ENCODE data around the gene FBN3. TPM values are rescaled to one million over a fixed set of nuclear protein-coding genes. Genes with fewer than 3 reads are reported as not detected.

The FBN3 gene
- 46.1 TPM for polyA plus RNA-seq (2013, experiment 1 of 4)
- 65.2 TPM for polyA plus RNA-seq (2013, experiment 2 of 4)
- polyA plus RNA-seq (2013, experiment 3 of 4): 37.6 TPM
- 45.3 TPM for polyA plus RNA-seq (2013, experiment 4 of 4)

GRCh38 chr19:8149261-8150094, at the start of gene FBN3:
Gene FBN3, minus strand, starts transcription at chr19:8149592. Its CDS starts 2,112 bp downstream, at chr19:8147480.
- peaks cover 11% of the 10 kb centered on the region for H3K4me1 ChIP-seq (ENCODE audit: control insufficient read depth, insufficient read depth, low read length)
- WGBS, 2 experiments: 1% methylated on average over 70 to 72 of the region's 72 CpGs
- H3K4me3 ChIP-seq (ENCODE audit: insufficient read depth, low read depth, low read length): peak within 1 kb of the TSS; percentile 72
- no peaks in the 10 kb centered on the region for H3K36me3 ChIP-seq (ENCODE audit: control insufficient read depth, insufficient read depth, low read length)
- no peaks in the 10 kb centered on the region for H3K27me3 ChIP-seq (ENCODE audit: control insufficient read depth, insufficient read depth, low read length, poor library complexity, severe bottlenecking)
- peak within 1 kb of the TSS; percentile 93 for H3K27ac ChIP-seq (ENCODE audit: insufficient read depth, low read depth, low read length, poor library complexity, severe bottlenecking)
- no peaks in the 10 kb centered on the region for H3K9me3 ChIP-seq (ENCODE audit: control insufficient read depth, low read length)

GRCh38 chr19:8196271-8196927, 47.0 kb upstream of the FBN3 start:
- no peaks in the 10 kb centered on the region for H3K9me3 ChIP-seq (ENCODE audit: control insufficient read depth, low read length)
- no peak overlapping the region for H3K27ac ChIP-seq (ENCODE audit: insufficient read depth, low read depth, low read length, poor library complexity, severe bottlenecking)
- H3K27me3 ChIP-seq (ENCODE audit: control insufficient read depth, insufficient read depth, low read length, poor library complexity, severe bottlenecking): no peaks in the 10 kb centered on the region
- peaks cover 5% of the 10 kb centered on the region for H3K4me1 ChIP-seq (ENCODE audit: control insufficient read depth, insufficient read depth, low read length)
- 88 to 91% methylated on average over 7 to 10 of the region's 10 CpGs for WGBS, 2 experiments
- no peak overlapping the region for H3K4me3 ChIP-seq (ENCODE audit: insufficient read depth, low read depth, low read length)
- no peaks in the 10 kb centered on the region for H3K36me3 ChIP-seq (ENCODE audit: control insufficient read depth, insufficient read depth, low read length)

- Histone ChIP-seq H3K27ac (ENCODE audit: insufficient read depth, low read depth, low read length, poor library complexity, severe bottlenecking) (no peak overlapping the region), H3K36me3 (ENCODE audit: control insufficient read depth, insufficient read depth, low read length) (no peaks in the 10 kb centered on the region), H3K27me3 (ENCODE audit: control insufficient read depth, insufficient read depth, low read length, poor library complexity, severe bottlenecking) (no peaks in the 10 kb centered on the region), H3K9me3 (ENCODE audit: control insufficient read depth, low read length) (no peaks in the 10 kb centered on the region), H3K4me1 (ENCODE audit: control insufficient read depth, insufficient read depth, low read length) (peaks cover 5% of the 10 kb centered on the region), H3K4me3 (ENCODE audit: insufficient read depth, low read depth, low read length) (no peak overlapping the region)
- 89 to 90% methylated on average over 11 of the region's 11 CpGs for WGBS, 2 experiments
Observed at GRCh38 chr19:8194528-8195267, 45.3 kb upstream of the FBN3 start.

GRCh38 chr19:8192221-8192820, 42.9 kb upstream of the FBN3 start:
- Histone ChIP-seq H3K9me3 (ENCODE audit: control insufficient read depth, low read length) (no peaks in the 10 kb centered on the region), H3K4me3 (ENCODE audit: insufficient read depth, low read depth, low read length) (no peak overlapping the region), H3K27ac (ENCODE audit: insufficient read depth, low read depth, low read length, poor library complexity, severe bottlenecking) (no peak overlapping the region), H3K27me3 (ENCODE audit: control insufficient read depth, insufficient read depth, low read length, poor library complexity, severe bottlenecking) (no peaks in the 10 kb centered on the region), H3K4me1 (ENCODE audit: control insufficient read depth, insufficient read depth, low read length) (peaks cover 5% of the 10 kb centered on the region), H3K36me3 (ENCODE audit: control insufficient read depth, insufficient read depth, low read length) (no peaks in the 10 kb centered on the region)
- WGBS, 2 experiments: 77 to 93% methylated on average over 6 to 7 of the region's 7 CpGs

GRCh38 chr19:8185343-8186068, 36.1 kb upstream of the FBN3 start:
- no peaks in the 10 kb centered on the region for H3K36me3 ChIP-seq (ENCODE audit: control insufficient read depth, insufficient read depth, low read length)
- H3K9me3 ChIP-seq (ENCODE audit: control insufficient read depth, low read length): no peaks in the 10 kb centered on the region
- no peaks in the 10 kb centered on the region for H3K4me1 ChIP-seq (ENCODE audit: control insufficient read depth, insufficient read depth, low read length)
- H3K4me3 ChIP-seq (ENCODE audit: insufficient read depth, low read depth, low read length): no peak overlapping the region
- H3K27me3 ChIP-seq (ENCODE audit: control insufficient read depth, insufficient read depth, low read length, poor library complexity, severe bottlenecking): no peaks in the 10 kb centered on the region
- WGBS, 2 experiments: 93 to 95% methylated on average over 4 to 5 of the region's 5 CpGs
- no peak overlapping the region for H3K27ac ChIP-seq (ENCODE audit: insufficient read depth, low read depth, low read length, poor library complexity, severe bottlenecking)

GRCh38 chr19:8184274-8184673, 34.9 kb upstream of the FBN3 start:
- no peaks in the 10 kb centered on the region for H3K4me1 ChIP-seq (ENCODE audit: control insufficient read depth, insufficient read depth, low read length)
- H3K4me3 ChIP-seq (ENCODE audit: insufficient read depth, low read depth, low read length): no peak overlapping the region
- no peaks in the 10 kb centered on the region for H3K9me3 ChIP-seq (ENCODE audit: control insufficient read depth, low read length)
- no peak overlapping the region for H3K27ac ChIP-seq (ENCODE audit: insufficient read depth, low read depth, low read length, poor library complexity, severe bottlenecking)
- H3K27me3 ChIP-seq (ENCODE audit: control insufficient read depth, insufficient read depth, low read length, poor library complexity, severe bottlenecking): no peaks in the 10 kb centered on the region
- 91 to 95% methylated on average over 9 of the region's 9 CpGs for WGBS, 2 experiments
- no peaks in the 10 kb centered on the region for H3K36me3 ChIP-seq (ENCODE audit: control insufficient read depth, insufficient read depth, low read length)

GRCh38 chr19:8180018-8180417, 30.6 kb upstream of the FBN3 start:
- no peak overlapping the region for H3K4me3 ChIP-seq (ENCODE audit: insufficient read depth, low read depth, low read length)
- H3K9me3 ChIP-seq (ENCODE audit: control insufficient read depth, low read length): no peaks in the 10 kb centered on the region
- no peaks in the 10 kb centered on the region for H3K27me3 ChIP-seq (ENCODE audit: control insufficient read depth, insufficient read depth, low read length, poor library complexity, severe bottlenecking)
- H3K36me3 ChIP-seq (ENCODE audit: control insufficient read depth, insufficient read depth, low read length): no peaks in the 10 kb centered on the region
- no peaks in the 10 kb centered on the region for H3K4me1 ChIP-seq (ENCODE audit: control insufficient read depth, insufficient read depth, low read length)
- WGBS, 2 experiments: 94 to 95% methylated on average over 3 to 6 of the region's 6 CpGs
- no peak overlapping the region for H3K27ac ChIP-seq (ENCODE audit: insufficient read depth, low read depth, low read length, poor library complexity, severe bottlenecking)

- 87% methylated on average over 9 of the region's 9 CpGs for WGBS, 2 experiments
- no peak overlapping the region for H3K27ac ChIP-seq (ENCODE audit: insufficient read depth, low read depth, low read length, poor library complexity, severe bottlenecking)
- no peaks in the 10 kb centered on the region for H3K9me3 ChIP-seq (ENCODE audit: control insufficient read depth, low read length)
- no peak overlapping the region for H3K4me3 ChIP-seq (ENCODE audit: insufficient read depth, low read depth, low read length)
- no peaks in the 10 kb centered on the region for H3K36me3 ChIP-seq (ENCODE audit: control insufficient read depth, insufficient read depth, low read length)
- H3K27me3 ChIP-seq (ENCODE audit: control insufficient read depth, insufficient read depth, low read length, poor library complexity, severe bottlenecking): no peaks in the 10 kb centered on the region
- no peaks in the 10 kb centered on the region for H3K4me1 ChIP-seq (ENCODE audit: control insufficient read depth, insufficient read depth, low read length)
Observed at GRCh38 chr19:8174706-8175105, 25.3 kb upstream of the FBN3 start.

- Histone ChIP-seq H3K27me3 (ENCODE audit: control insufficient read depth, insufficient read depth, low read length, poor library complexity, severe bottlenecking) (no peaks in the 10 kb centered on the region), H3K9me3 (ENCODE audit: control insufficient read depth, low read length) (no peaks in the 10 kb centered on the region), H3K27ac (ENCODE audit: insufficient read depth, low read depth, low read length, poor library complexity, severe bottlenecking) (no peak overlapping the region), H3K36me3 (ENCODE audit: control insufficient read depth, insufficient read depth, low read length) (no peaks in the 10 kb centered on the region), H3K4me1 (ENCODE audit: control insufficient read depth, insufficient read depth, low read length) (no peaks in the 10 kb centered on the region), H3K4me3 (ENCODE audit: insufficient read depth, low read depth, low read length) (no peak overlapping the region)
- 92% methylated on average over 7 of the region's 7 CpGs for WGBS, 2 experiments
Observed at GRCh38 chr19:8168537-8168936, 19.1 kb upstream of the FBN3 start.
